GM19455 (cell line): ENCODE results near the gene OR6V1.
"Not testable (repeated sequence)": the region's sequence is repeated elsewhere in the genome, so short reads cannot be mapped to it uniquely, and the experiment has no call there.

Experiments used
- ATAC-seq: cut with Tn5 transposase; IDR thresholded peaks from one replicate; pipeline ENCODE4 v1.9.1; 2021; ENCODE audit not compliant: unreplicated experiment

The OR6V1 gene

GRCh38 chr7:143042159-143042789, 9.9 kb upstream of the OR6V1 start:
- ATAC-seq, result no peak

GRCh38 chr7:143042790-143043271, 9.3 kb upstream of the OR6V1 start:
- no peak for ATAC-seq

- ATAC-seq, result no peak
These were observed 8.8 kb upstream of the OR6V1 start for GRCh38 chr7:143043391-143043790.

- ATAC-seq, result no peak
These were observed 5.7 kb upstream of the OR6V1 start for GRCh38 chr7:143046426-143046851.

- no peak for ATAC-seq
These were observed 4.8 kb upstream of the OR6V1 start for GRCh38 chr7:143047326-143047725.

- no peak for ATAC-seq
These were observed 3.3 kb upstream of the OR6V1 start for GRCh38 chr7:143048827-143049226.

- ATAC-seq, result no peak
These were observed 2.8 kb upstream of the OR6V1 start for GRCh38 chr7:143049362-143049761.

GRCh38 chr7:143050931-143051330, 1.2 kb upstream of the OR6V1 start:
- no peak for ATAC-seq

GRCh38 chr7:143054621-143055020, 2.5 kb downstream of the OR6V1 start:
- no peak for ATAC-seq

- no peak for ATAC-seq
These were observed 3.6 kb downstream of the OR6V1 start for GRCh38 chr7:143055754-143056153.

- no peak for ATAC-seq
These were observed 11.6 kb downstream of the OR6V1 start for GRCh38 chr7:143063741-143064140.

- no peak for ATAC-seq
These were observed 16.3 kb downstream of the OR6V1 start for GRCh38 chr7:143068446-143068845.

- ATAC-seq, result no peak
These were observed 17.9 kb downstream of the OR6V1 start for GRCh38 chr7:143069912-143070500.

- no peak for ATAC-seq
These were observed 21.4 kb downstream of the OR6V1 start for GRCh38 chr7:143073556-143073955.

GRCh38 chr7:143074141-143074540, 22.0 kb downstream of the OR6V1 start:
- no peak for ATAC-seq

GRCh38 chr7:143085109-143085508, 33.0 kb downstream of the OR6V1 start:
- ATAC-seq, result no peak

GRCh38 chr7:143085610-143086009, 33.5 kb downstream of the OR6V1 start:
- not testable (repeated sequence) for ATAC-seq

- ATAC-seq, result not testable (repeated sequence)
These were observed 36.5 kb downstream of the OR6V1 start for GRCh38 chr7:143088549-143089231.

GRCh38 chr7:143096146-143096545, 44.0 kb downstream of the OR6V1 start:
- ATAC-seq, result no peak

- ATAC-seq, result not testable (repeated sequence)
These were observed 47.4 kb downstream of the OR6V1 start for GRCh38 chr7:143099579-143099978.
